Activated CD4-positive, alpha-beta T cell treated with anti-CD3 and anti-CD28 coated beads, Interleukin-10, Interleukin-2, amounts not matched to agents 100 ng/mL and 50 ng/mL, durations not matched to agents 16 hours and 8 hours (primary cell): ENCODE results near the gene CNGA2.

Experiments
- DNase-seq: peaks from one replicate; pipeline ENCODE4 v3.0.0-alpha.2; 2020

Gene CNGA2

GRCh38 chrX:151754047-151754429, 19.5 kb downstream of the CNGA2 start:
- DNase-seq: no peak

GRCh38 chrX:151754641-151755215, 20.2 kb downstream of the CNGA2 start:
- DNase-seq: no peak

- DNase-seq: no peak
Measured at GRCh38 chrX:151759041-151759708, 24.6 kb downstream of the CNGA2 start.

GRCh38 chrX:151762802-151763201, 28.3 kb downstream of the CNGA2 start:
- no peak for DNase-seq

- no peak for DNase-seq
Measured at GRCh38 chrX:151763711-151764110, 29.2 kb downstream of the CNGA2 start.

- no peak for DNase-seq
Measured at GRCh38 chrX:151765026-151765425, 30.5 kb downstream of the CNGA2 start.

- DNase-seq: no peak
Measured at GRCh38 chrX:151771726-151772125, 37.2 kb downstream of the CNGA2 start.

- no peak for DNase-seq
Measured at GRCh38 chrX:151773434-151773833, 38.9 kb downstream of the CNGA2 start.

- no peak for DNase-seq
Measured at GRCh38 chrX:151774421-151774820, 39.9 kb downstream of the CNGA2 start.

GRCh38 chrX:151776181-151776731, 41.7 kb downstream of the CNGA2 start:
- no peak for DNase-seq

GRCh38 chrX:151776936-151777335, 42.4 kb downstream of the CNGA2 start:
- DNase-seq: no peak

- no peak for DNase-seq
Measured at GRCh38 chrX:151779258-151779657, 44.7 kb downstream of the CNGA2 start.

- no peak for DNase-seq
Measured at GRCh38 chrX:151780621-151781020, 46.1 kb downstream of the CNGA2 start.

GRCh38 chrX:151789179-151789800, 54.7 kb downstream of the CNGA2 start:
- DNase-seq: no peak

- no peak for DNase-seq
Measured at GRCh38 chrX:151790481-151791160, 56.1 kb downstream of the CNGA2 start.

GRCh38 chrX:151791961-151792360, 57.4 kb downstream of the CNGA2 start:
- no peak for DNase-seq

GRCh38 chrX:151792505-151792904, 58.0 kb downstream of the CNGA2 start:
- no peak for DNase-seq

- DNase-seq: no peak
Measured at GRCh38 chrX:151793886-151794285, 59.3 kb downstream of the CNGA2 start.
